MM.1S (cell line): ENCODE data around the gene SWAP70.

ENCODE experiments used
- DNase-seq: peaks from one replicate; pipeline ENCODE4 v3.0.0-alpha.2; 2015
- H2AFZ ChIP-seq: fragments of 300-600 bp; sonication (generic); 2 replicates; pipeline ENCODE4 v1.6.0; 2016; ENCODE audit warnings: antibody characterized with exemption, low read length
- H3F3A ChIP-seq: fragments of 300-600 bp; sonication (generic); 2 replicates; pipeline ENCODE4 v1.6.1; 2016; ENCODE audit warnings: mild to moderate bottlenecking, antibody characterized with exemption, low read length, moderate library complexity, mixed read lengths; ENCODE audit not compliant: insufficient read depth
- H3K27ac ChIP-seq: fragments of 300-600 bp; sonication (generic); 2 replicates; pipeline ENCODE4 v1.5.1; 2016; ENCODE audit warnings: mild to moderate bottlenecking, low read length
- H3K27me3 ChIP-seq: fragments of 300-600 bp; sonication (generic); replicated peaks from 2 replicates; pipeline ENCODE4 v1.6.0; 2016; ENCODE audit warnings: low read length; ENCODE audit not compliant: insufficient read depth
- H3K36me3 ChIP-seq: fragments of 300-600 bp; sonication (generic); replicated peaks from 2 replicates; pipeline ENCODE4 v1.6.1; 2016; ENCODE audit warnings: mild to moderate bottlenecking, low read length, mixed read lengths; ENCODE audit not compliant: insufficient read depth
- H3K4me1 ChIP-seq: fragments of 300-600 bp; sonication (generic); 2 replicates; pipeline ENCODE4 v1.6.1; 2016; ENCODE audit warnings: low read length, mixed read lengths
- H3K4me2 ChIP-seq: fragments of 300-600 bp; sonication (generic); 2 replicates; pipeline ENCODE4 v1.6.0; 2016; ENCODE audit warnings: low read depth, low read length
- H3K4me3 ChIP-seq: fragments of 300-600 bp; sonication (generic); 2 replicates; pipeline ENCODE4 v1.5.1; 2016; ENCODE audit warnings: low read length, mixed read lengths
- H3K79me2 ChIP-seq: fragments of 300-600 bp; sonication (generic); 2 replicates; pipeline ENCODE4 v1.6.1; 2016; ENCODE audit warnings: mixed run types, low read length, mixed read lengths
- H3K9ac ChIP-seq: fragments of 300-600 bp; sonication (generic); 2 replicates; pipeline ENCODE4 v1.6.1; 2016; ENCODE audit warnings: low read length, mixed read lengths
- H3K9me2 ChIP-seq: fragments of 300-600 bp; sonication (generic); replicated peaks from 2 replicates; pipeline ENCODE4 v1.6.1; 2016; ENCODE audit warnings: mild to moderate bottlenecking, low read length, mixed read lengths; ENCODE audit not compliant: insufficient read depth
- H3K9me3 ChIP-seq: fragments of 300-600 bp; sonication (generic); replicated peaks from 2 replicates; pipeline ENCODE4 v1.6.1; 2016; ENCODE audit warnings: mild to moderate bottlenecking, low read length, mixed read lengths; ENCODE audit not compliant: insufficient read depth
- H4K20me1 ChIP-seq: fragments of 300-600 bp; sonication (generic); 2 replicates; pipeline ENCODE4 v1.6.1; 2016; ENCODE audit warnings: mild to moderate bottlenecking, low read length, moderate library complexity, mixed read lengths; ENCODE audit not compliant: insufficient read depth
- EZH2 ChIP-seq: fragments of 300-600 bp; sonication (generic); optimal IDR thresholded peaks from 2 replicates; pipeline ENCODE3; 2017; ENCODE audit warnings: low read depth, mild to moderate bottlenecking, antibody characterized with exemption, low read length, mixed read lengths
- EZH2phosphoT487 ChIP-seq: fragments of 300-600 bp; sonication (generic); IDR thresholded peaks from 2 replicates; pipeline ENCODE4 v1.6.1; 2018; ENCODE audit warnings: antibody characterized with exemption, low read length
- TF ChIP-seq, protein P1 (sequence below): fragments of 300-600 bp; sonication (generic); IDR thresholded peaks from 2 replicates; pipeline ENCODE4 v1.5.1; 2016; ENCODE audit warnings: antibody characterized with exemption, low read length, mixed read lengths

Gene SWAP70

GRCh38 chr11:9689721-9690120 lies 25.8 kb downstream of the SWAP70 start:
- Histone ChIP-seq H4K20me1 (no peaks in the 10 kb centered on the region), H3K4me3 (no peak overlapping the region), H3K27ac (no peak overlapping the region), H3K4me1 (no peaks in the 10 kb centered on the region), H3F3A (no peaks in the 10 kb centered on the region), H3K79me2 (no peaks in the 10 kb centered on the region), H3K27me3 (no peaks in the 10 kb centered on the region), H3K4me2 (no peak overlapping the region), H3K9ac (no peak overlapping the region), H3K9me3 (no peaks in the 10 kb centered on the region), H2AFZ (no peak overlapping the region), H3K9me2 (no peaks in the 10 kb centered on the region), H3K36me3 (no peaks in the 10 kb centered on the region)
- TF ChIP-seq EZH2phosphoT487 (no peak), EZH2 (no peak)
- TF ChIP-seq, protein P1, sequence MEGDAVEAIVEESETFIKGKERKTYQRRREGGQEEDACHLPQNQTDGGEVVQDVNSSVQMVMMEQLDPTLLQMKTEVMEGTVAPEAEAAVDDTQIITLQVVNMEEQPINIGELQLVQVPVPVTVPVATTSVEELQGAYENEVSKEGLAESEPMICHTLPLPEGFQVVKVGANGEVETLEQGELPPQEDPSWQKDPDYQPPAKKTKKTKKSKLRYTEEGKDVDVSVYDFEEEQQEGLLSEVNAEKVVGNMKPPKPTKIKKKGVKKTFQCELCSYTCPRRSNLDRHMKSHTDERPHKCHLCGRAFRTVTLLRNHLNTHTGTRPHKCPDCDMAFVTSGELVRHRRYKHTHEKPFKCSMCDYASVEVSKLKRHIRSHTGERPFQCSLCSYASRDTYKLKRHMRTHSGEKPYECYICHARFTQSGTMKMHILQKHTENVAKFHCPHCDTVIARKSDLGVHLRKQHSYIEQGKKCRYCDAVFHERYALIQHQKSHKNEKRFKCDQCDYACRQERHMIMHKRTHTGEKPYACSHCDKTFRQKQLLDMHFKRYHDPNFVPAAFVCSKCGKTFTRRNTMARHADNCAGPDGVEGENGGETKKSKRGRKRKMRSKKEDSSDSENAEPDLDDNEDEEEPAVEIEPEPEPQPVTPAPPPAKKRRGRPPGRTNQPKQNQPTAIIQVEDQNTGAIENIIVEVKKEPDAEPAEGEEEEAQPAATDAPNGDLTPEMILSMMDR: no peak
- no peak for DNase-seq

DNA sequence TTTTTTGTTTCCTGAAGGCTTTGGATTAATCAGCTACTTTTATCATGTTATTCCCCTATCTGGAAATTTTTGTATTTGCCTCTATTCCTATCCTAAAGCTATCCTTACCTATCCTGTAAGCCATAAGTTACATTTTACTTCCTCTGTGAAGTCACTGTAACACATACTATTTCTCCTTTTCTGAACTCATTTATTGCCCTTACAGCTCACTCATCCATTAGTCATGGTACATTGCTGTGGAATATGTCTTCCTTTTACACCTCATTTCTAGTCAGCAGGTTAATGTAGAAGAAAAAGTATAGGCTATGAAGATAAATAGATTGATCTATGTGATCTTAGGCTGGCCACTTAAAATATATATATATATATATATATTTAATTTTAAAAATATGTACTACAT lies 28.0 kb downstream of the SWAP70 start:
- Histone ChIP-seq H3K27me3 (no peaks in the 10 kb centered on the region), H4K20me1 (no peaks in the 10 kb centered on the region), H3K79me2 (no peaks in the 10 kb centered on the region), H3K4me3 (no peak overlapping the region), H3K4me1 (no peaks in the 10 kb centered on the region), H3K9me2 (no peaks in the 10 kb centered on the region), H3K9ac (no peak overlapping the region), H2AFZ (no peak overlapping the region), H3K4me2 (no peak overlapping the region), H3F3A (no peaks in the 10 kb centered on the region), H3K36me3 (no peaks in the 10 kb centered on the region), H3K9me3 (no peaks in the 10 kb centered on the region), H3K27ac (no peak overlapping the region)
- no peak for DNase-seq
- TF ChIP-seq EZH2: no peak
- no peak for TF ChIP-seq EZH2phosphoT487
- TF ChIP-seq, protein P1: no peak

DNA sequence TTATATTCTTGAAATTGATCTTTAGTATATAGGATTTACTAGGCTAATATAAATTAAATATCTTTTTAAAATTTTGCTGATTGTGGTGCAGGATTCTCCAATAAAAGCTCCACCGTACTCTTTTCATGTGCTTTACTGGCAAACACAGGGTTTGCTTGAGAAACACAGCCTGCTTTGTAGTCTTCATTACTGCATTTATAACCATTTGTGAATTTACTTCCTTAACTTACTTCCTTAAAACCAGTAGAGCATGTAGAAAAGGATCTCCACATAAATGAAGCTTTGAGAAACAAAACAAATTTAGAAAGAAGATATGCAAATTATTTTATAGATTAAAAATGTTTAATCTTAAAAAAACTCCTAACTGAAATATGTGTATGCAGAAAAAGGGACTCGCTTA lies 28.8 kb downstream of the SWAP70 start:
- no peak overlapping the region for H3K4me3 ChIP-seq
- H3K9ac ChIP-seq: no peak overlapping the region
- no peaks in the 10 kb centered on the region for H3F3A ChIP-seq
- H3K9me3 ChIP-seq: no peaks in the 10 kb centered on the region
- TF ChIP-seq, protein P1: no peak
- TF ChIP-seq EZH2 (no peak), EZH2phosphoT487 (no peak)
- no peak for DNase-seq
- H3K79me2 ChIP-seq: no peaks in the 10 kb centered on the region
- no peaks in the 10 kb centered on the region for H3K4me1 ChIP-seq
- no peaks in the 10 kb centered on the region for H4K20me1 ChIP-seq
- no peaks in the 10 kb centered on the region for H3K9me2 ChIP-seq
- H3K27ac ChIP-seq: no peak overlapping the region
- no peaks in the 10 kb centered on the region for H3K27me3 ChIP-seq
- no peak overlapping the region for H3K4me2 ChIP-seq
- no peak overlapping the region for H2AFZ ChIP-seq
- H3K36me3 ChIP-seq: no peaks in the 10 kb centered on the region
